Aortic smooth muscle cell (primary cell): ENCODE data around the gene RECQL. TPM values are rescaled to one million over a fixed set of nuclear protein-coding genes. Genes with fewer than 3 reads are reported as not detected.

ENCODE experiments used
- total RNA-seq: library from RNA; depleted of rRNA; stranded (reverse); fragments of >200 nt; gene quantifications from 2 replicates; pipeline ENCODE4 v1.2.3, GENCODE V29; 2014

The RECQL gene, protein sequence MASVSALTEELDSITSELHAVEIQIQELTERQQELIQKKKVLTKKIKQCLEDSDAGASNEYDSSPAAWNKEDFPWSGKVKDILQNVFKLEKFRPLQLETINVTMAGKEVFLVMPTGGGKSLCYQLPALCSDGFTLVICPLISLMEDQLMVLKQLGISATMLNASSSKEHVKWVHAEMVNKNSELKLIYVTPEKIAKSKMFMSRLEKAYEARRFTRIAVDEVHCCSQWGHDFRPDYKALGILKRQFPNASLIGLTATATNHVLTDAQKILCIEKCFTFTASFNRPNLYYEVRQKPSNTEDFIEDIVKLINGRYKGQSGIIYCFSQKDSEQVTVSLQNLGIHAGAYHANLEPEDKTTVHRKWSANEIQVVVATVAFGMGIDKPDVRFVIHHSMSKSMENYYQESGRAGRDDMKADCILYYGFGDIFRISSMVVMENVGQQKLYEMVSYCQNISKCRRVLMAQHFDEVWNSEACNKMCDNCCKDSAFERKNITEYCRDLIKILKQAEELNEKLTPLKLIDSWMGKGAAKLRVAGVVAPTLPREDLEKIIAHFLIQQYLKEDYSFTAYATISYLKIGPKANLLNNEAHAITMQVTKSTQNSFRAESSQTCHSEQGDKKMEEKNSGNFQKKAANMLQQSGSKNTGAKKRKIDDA
- 96.2 and 108 TPM in 2 replicates for total RNA-seq

DNA sequence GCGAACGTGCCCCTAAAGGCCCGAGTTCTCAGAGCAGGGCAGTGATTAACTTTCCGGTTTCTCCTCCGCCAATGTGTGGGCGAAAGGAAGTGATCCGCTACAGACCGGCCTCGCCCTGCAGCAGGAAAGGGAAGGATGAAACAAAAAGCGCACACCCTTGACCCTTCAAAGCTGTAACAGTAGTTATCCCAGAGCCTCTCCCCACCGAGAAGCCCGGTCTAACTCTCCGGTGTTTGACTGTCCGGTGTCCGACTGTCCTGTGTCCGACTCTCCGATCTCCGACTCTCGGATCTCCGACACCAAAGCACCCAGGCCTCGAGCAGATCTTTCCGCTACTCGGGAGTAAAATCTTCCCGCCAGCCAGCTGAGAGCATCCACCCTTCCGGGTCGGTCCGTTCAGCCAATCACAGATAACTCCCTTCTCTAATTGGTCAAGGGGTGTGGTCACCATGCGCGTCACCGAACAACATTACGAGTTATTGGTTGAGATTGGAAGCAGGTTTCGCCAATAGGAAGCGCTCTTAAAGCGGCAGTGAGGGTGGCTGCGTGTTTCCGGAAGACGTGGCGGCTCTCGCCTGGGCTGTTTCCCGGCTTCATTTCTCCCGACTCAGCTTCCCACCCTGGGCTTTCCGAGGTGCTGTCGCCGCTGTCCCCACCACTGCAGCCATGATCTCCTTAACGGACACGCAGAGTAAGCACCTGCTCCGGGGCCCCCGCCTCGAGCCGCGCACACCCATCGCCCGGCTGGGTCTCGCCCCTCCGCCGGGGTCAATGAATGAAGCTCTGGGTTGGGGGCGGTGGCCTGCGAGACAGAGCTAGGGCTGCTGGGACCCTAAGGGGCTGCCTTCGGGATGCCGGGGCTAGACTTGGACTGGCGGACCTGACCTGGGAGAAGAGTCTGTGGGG, at the start of gene RECQL, which contains the start of gene GOLT1B:
RECQL (minus strand) TSS at position 378 of the 906 bp plus-strand sequence. CDS start 2,065 bp downstream, outside the sequence.
GOLT1B (plus strand) TSS at position 532 of the 906 bp plus-strand sequence; CDS start at position 667, 135 bp downstream.

DNA sequence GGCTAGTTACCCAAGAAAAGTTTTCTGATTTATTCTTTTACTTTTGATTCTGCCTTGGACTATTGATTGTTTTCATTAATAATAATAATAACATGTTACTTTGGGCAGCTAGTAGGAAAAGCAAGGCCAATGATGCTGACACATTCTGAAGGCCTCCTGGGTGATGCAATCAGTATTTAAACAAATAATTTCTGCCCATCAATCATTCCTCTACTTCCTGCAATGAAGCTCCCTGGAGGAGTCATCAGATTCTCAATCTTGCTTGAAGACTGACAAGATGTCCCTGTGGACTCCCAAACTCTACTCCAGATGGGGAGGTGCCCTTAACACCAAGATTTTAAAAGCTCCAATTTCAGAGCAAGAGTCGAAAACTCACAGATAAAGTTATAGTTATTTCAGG, 24.6 kb upstream of the RECQL start, which contains the start of gene SPX:
SPX (plus strand) TSS at position 244 of the 400 bp plus-strand sequence. CDS start 177 bp downstream, outside the sequence.

Other genes with a start within 250 kb of the RECQL start
- not detected in 2 replicates for gene SLCO1A2, start 166.7 kb downstream of the RECQL start, total RNA-seq
- gene IAPP, start 128.7 kb downstream of the RECQL start, total RNA-seq, result not detected in 2 replicates
- gene PYROXD1, start 64.0 kb downstream of the RECQL start, total RNA-seq, result 11.2 and 15.9 TPM in 2 replicates
- 48.4 and 49.3 TPM in 2 replicates for gene GOLT1B, start 154 bp upstream of the RECQL start, total RNA-seq
- gene SPX, start 24.7 kb upstream of the RECQL start, total RNA-seq, result 0.25 and 0.26 TPM in 2 replicates
- gene GYS2, start 103.2 kb upstream of the RECQL start, total RNA-seq, result not detected in 2 replicates
- 673 and 747 TPM in 2 replicates for gene LDHB, start 156.2 kb upstream of the RECQL start, total RNA-seq